ENCODE data around the gene SORCS2.

Gene SORCS2

DNA sequence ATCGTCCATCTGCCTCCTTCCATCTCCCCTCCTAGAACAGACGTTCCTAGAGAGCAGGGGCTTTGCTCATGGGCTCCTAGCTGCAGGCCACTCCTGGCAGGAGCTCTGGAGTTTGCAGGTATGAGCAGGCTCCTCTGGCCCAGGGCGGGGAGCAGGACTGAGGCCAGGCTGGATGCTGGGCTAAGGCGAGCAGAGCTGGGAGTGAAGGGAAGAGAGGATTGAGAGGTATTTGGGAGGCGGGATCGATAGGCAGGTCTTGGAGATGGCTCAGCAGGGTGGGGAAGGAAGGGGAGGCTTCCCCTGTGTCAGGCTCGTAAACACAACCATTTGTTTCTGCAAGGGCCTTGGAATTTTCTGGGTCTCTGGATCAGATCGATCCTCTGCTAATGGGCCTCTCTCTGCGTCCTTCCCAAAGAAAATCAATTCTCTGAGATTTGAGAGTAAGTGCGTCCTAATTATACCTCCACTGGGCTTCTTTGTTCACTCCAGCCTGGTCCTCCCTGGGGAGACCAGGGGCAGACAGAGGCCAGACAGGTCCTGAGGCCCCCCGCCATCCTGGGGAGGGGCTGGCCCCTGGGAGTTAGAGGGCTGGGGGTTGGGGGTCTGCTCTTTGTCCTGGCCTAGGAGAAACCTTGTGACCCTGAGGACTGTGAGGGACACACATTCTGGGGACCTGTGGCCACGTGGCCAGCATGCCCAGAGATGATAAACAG, 337.2 kb downstream of the SORCS2 start:
- no peak for DNase-seq (ENCODE audit: low read depth)

DNA sequence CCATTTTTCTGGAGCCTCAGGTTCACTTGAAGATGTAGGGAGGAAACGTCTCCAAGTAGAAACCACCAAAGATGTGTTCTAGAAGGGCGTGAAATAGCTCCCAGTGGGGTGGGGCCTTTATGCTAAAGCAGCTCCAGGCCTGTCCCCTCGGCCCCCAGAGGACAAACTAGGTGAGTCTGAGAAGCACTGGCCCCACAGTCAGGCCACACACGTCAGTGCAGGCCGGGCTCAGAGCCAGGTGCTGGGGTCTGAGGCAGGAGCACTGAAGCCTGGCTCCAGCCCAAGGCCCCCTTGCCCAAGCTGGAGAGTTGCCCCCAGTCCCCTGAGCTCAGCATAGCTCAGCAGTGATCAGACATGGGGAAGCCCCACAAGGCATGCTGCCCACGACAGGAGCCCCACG, 337.7 kb downstream of the SORCS2 start:
- no peak for DNase-seq (ENCODE audit: low read depth)

DNA sequence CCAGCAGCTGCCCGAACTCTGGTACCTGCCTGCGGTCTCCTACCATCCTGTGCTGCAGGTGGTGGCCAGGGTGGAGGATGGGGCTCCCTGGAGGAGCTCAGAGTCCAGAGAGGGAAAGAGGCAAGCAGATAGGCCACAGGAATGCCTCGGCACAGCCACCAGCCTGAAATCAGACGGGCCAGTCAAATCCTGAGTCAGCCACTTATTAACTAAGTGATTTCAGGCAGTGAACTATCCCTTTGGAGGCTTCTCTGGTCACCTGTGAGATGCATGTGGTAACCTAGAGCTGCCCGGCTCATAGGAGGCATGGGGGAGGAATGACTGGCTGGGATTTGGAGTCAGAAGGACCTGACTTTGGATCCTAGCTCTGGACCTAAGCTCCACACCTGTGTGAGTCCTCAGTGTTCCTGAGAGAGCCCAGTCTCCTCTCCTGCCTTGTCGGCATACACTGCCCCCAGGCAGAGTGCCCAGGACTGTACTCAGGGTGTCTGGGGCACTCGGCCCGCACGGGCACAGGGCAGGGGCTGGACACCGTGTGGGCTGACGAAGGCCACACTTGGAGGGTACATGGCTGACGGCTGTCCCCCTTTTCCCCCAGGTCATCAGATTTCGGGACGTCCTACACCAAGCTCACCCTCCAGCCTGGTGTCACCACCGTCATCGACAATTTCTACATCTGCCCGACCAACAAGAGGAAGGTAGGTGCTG, 338.7 kb downstream of the SORCS2 start:
- no peak for DNase-seq (ENCODE audit: low read depth)

DNA sequence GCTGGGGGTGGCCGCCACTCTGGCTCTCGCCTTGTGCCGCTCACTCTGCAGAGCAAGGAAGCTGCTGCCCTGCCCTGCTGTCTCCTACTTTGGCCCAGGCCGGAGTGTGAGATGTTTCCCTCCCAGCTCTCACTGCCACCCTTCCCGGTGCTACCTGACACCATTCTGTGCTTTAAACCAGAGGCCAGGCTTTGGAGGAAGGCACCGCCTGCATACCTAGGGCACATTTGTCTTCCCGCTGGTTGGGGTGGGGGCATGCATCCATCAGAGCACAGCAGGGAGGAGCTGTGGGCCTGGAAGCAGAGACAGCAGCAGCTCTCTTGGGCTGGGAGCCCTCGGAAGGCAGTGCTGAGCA, 339.3 kb downstream of the SORCS2 start:
- no peak for DNase-seq (ENCODE audit: low read depth)

DNA sequence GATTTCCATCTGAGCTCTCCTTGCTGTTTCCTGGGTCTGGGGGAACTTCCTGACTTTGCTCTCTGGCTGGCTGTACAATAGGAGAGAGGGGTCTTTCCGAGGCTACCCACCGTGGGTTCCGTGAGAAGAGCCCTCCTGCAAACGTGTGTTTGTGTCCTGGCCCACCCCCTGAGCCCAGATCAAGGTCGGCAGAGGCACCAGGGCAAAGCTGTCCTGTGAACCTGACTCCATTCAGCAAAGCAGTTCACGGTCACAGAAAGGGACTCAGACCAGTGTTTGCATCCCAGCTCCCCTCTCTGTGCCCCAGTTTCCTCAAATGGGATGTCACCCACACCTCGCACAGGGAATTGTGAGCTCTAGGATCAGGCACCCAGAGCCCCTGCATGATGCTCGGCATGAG, 339.7 kb downstream of the SORCS2 start:
- DNase-seq (ENCODE audit: low read depth): no peak

DNA sequence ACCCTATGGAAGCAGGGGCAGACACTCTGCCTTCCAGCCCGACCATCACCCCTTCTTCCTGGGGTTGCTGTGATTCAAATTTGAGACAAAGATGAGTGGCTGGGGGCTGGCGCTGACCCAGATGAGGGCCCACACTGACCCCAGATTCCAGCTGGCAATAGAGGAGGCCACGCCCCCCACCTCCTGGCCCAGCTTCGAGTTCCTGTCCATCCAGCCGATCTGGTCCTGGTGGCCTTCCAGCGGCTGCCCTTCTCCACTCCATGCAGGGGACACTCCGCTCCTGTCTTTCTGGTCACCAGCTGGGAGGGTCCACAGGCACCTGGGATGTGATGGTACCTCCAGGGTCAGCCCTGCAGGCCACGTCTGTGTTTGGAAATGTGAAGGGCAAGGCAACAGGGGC, 340.9 kb downstream of the SORCS2 start:
- no peak for DNase-seq (ENCODE audit: low read depth)

DNA sequence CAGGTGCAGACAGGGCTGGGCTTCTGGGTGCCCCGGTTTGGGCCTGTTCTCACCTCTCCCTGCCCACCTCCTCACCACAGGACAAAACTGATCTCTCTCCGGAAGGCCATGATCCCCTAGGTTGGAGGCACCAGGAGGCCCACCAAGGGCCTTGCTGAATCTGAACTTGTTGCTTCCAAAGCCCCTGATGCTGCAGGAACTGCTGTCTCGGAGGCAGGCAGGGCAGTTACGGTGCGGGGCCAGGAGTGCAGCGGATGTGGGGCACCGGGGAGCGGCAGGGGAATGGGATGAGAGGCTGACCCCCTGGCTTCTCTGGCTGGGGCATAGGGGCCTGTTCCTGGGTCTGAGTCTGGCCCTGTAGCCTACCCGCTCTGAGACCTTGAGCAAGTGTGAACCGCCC, 342.8 kb downstream of the SORCS2 start:
- no peak for DNase-seq (ENCODE audit: low read depth)

DNA sequence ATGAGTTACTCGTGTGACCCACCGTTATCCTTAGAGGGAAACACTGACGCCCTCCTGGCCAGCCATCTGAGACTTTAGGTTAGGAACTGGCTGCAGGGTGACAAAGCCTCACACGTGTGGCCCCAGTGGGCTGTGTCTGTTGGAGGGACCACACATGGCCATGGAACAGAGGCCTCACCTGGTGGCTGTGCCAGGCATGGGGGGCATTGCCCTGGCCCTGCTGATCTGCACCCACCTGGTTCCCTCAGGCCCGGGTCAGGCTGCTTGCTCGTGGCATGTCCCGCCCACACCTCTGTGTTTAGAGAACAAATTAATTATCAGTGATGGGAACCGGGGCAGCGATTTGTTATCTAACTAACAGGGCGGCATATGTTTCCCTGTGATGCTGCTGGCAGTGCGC, 343.3 kb downstream of the SORCS2 start:
- DNase-seq (ENCODE audit: low read depth): no peak

DNA sequence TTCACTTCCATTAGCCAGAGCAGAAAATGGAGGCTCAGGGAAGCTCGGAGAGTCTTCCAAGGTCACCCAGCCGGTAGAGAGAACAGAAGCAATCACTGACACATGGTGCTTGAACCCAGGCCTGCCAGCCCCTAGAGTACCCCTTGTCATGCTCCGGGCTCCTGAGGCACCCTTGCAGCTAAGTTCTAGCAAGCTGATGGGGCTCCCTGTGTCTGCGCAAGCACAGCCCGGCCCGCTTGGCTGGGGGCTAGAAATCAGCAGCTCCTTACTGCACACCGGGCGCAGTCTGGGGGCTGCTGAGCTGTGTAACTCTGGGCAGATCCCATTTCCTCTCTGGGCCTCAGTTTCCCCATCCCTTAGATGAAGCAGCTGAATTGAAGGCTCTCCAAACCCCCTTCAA, 344.5 kb downstream of the SORCS2 start:
- DNase-seq (ENCODE audit: low read depth): no peak

DNA sequence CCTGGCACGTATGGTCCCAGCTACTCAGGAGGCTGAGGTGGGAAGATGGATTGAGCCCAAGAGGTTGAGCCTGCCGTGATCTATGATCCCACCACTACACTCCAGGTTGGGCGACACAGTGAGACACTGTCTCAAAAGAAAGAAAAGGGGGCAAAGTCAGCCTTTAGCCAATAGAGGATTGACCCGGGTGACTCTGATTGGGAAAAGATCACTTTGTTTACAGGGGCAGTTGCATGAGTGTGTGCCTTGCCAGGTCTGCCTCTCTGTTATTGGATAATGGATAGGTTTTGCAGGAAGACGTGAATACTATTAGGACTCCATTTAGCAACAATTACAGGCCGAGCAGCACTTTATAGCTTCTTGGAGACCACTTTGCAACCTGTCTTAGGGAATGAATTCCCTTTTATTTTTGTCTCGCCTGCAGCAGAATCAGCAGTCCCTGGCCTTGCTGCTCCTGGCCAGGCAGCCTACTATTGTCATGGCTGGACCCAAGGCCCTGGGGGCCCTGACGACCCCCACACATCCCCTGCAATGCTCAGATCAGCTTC, 345.6 kb downstream of the SORCS2 start:
- DNase-seq (ENCODE audit: low read depth): no peak

DNA sequence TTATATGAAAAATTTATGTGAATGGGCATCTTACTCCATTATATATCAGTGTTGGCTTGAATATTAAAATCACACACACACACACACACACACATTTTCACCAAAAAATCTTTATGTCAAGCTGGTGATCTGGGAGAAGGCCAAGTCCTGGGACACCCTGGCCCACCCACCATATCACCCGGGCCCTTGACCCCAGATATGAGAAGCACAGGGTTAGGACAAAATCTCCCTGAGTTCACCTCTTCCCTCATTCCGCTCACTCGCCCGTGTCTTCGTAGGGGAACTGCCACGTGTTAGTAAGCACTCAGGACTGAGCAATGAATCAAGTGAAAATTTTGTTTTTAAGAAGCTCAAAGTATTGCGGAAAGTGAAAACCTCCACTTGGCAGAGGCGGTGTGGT, 346.2 kb downstream of the SORCS2 start:
- DNase-seq (ENCODE audit: low read depth): no peak

DNA sequence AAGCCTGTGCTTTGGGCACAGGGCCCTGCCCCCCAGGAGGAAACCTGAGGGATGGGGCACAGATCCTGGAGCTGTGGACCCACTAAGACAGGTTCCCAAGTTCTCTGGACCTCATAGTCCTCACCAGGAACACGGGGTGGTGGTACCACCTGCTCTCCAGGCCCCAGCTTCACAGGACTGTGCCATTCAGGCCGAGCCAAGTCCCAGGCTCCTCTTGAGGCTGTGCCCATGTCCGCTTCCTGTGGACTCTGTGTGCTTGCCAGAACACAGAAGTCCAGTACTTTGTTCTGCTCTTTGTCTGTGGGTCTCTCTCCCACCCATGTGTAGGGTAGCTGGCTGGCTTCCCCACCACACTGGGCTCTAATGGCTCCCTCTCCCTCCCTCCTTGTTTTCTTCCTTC, 346.8 kb downstream of the SORCS2 start:
- DNase-seq (ENCODE audit: low read depth): no peak

DNA sequence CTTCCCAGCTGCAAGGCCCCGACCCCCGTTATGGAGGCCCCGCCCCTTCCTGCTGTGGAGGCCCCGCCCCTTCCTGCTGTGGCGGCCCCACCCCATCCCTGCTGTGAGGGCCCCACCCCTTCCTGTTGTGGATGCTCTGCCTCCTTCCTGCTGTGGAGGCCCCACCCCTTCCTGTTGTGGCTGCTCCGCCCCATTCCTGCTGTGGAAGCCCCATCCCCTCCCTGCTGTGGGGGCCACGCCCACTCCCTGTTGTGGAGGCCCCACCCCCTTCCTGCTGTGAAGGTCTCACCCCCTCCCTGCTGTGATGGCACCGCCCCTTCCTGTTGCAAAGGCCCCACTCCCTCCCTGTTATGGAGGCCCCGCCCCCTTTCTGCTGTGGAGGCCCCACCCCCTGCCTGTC, 347.3 kb downstream of the SORCS2 start:
- no peak for DNase-seq (ENCODE audit: low read depth)

DNA sequence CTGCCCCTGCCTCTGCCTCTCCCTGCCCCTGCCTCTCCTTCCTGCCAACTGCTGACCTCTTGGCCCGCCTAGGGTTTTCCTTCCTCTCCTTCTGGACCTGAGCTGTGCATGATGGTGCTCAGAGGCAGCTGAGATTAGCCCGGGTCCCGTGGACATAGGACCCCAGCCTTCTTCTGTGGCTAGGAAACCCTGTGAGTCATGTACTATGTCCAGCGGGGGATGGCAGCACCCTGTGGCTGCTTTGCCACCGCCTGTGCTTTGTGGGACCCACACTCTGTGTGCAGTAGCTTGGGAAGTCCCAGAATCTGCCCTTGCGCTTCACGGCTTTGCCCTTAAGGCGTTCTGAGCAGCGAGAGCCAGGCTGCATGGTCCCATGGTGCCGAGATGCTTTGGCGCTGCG, 347.9 kb downstream of the SORCS2 start:
- DNase-seq (ENCODE audit: low read depth): no peak

DNA sequence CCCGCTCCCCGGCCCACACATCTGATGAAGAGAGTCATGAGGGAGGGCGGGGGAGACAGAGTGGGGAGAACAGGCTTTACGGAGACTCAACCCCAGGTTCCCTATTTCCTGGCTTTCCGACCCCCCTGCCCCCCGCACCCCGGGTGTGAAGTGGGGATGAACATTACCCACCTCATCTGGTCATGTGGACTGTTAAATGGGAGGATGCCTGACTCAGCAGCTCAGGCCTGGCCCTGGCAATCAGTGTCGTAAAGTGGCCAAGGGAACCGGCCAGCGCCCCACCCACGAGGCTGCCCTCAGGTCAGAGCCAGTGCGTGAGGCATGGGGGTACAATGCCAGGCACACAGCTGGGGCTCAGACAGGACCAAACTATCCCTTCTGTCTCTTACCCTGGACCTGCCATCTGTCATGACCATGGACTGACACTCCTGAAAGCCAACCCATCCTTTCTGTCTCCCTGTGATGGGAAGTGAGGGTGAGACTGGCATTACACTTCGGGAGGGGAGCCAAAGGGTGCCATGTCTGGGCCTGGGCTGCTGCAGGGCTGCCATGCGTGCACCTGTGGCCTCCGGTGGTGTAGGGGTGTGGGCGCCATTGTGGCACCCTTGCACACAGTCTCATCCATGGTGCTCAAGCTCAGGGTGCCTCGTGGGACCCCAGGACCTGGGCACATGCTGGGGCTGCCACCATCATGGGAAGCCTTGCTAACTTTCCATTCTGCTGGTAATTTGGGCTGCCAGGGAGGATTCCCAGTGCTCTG, 348.5 kb downstream of the SORCS2 start:
- DNase-seq (ENCODE audit: low read depth): no peak

DNA sequence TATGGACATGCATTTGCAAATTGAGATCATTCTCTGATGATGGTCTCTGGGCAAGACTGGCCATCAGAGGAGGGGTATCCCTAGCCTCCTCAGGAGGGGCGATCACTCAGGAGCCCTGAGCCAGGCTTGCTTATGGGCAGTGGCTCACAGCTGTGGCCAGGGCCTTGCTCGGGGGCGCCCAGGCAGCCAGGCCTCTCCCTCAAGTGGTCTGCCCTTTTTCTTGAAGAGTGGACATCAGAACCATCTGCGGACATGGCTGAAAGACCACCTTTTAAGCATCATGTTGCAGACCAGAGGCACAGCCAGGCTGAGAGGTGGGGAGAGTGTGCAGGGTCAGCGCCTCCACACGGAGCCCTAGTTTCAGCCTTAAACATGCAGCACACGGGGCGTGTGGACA, 349.1 kb downstream of the SORCS2 start:
- no peak for DNase-seq (ENCODE audit: low read depth)

DNA sequence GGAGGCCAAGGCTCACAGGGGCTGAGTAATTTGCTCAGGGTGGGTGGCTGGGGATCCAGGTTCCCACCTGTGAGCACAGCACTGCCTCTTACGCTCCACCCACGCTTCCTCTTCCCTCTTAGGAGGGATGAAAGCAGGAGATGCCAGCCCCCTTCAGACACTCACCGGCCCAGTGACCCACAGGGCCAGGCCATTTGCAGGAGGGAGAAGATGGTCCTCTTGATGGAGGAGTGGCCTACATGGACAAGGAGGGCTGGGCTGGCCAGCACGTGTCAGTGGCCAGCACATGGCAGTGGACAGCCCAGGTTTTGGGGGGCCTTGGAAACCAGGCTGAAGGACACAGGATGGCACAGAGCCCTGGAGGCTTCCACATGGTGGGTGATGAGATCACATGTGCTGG, 350.4 kb downstream of the SORCS2 start:
- no peak for DNase-seq (ENCODE audit: low read depth)

DNA sequence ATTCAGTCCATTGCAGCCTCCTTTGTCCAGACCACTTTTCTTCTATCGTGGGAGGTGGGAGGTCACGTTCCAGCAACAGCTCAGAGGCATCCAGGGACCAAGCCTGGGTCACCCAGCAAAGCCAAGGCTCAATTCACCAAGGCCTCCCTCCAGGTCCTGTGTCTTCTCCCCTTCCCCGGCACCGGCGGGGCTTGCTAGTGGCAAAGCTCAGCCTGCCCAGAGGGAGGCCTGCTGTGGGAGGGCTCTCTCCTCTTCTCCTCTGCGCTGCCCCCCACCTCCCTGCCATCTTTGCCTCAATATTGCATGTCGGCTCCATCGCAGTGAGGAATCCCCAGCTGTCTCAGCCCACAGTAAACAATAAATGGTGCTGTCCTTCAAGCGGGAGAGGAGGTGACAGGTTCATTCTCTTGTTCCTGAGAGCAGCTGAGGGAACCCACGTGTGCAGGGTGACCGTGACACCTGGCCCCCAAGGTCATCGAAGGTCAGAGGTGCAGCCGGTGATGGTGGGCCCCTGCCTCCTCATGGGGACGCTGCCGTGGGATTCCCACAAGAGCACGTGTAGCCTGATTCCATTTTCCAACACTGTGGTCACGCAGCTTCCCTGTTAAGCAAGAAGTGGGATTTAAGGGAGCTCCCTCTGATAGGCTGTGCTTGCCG, 353.9 kb downstream of the SORCS2 start:
- no peak for DNase-seq (ENCODE audit: low read depth)

DNA sequence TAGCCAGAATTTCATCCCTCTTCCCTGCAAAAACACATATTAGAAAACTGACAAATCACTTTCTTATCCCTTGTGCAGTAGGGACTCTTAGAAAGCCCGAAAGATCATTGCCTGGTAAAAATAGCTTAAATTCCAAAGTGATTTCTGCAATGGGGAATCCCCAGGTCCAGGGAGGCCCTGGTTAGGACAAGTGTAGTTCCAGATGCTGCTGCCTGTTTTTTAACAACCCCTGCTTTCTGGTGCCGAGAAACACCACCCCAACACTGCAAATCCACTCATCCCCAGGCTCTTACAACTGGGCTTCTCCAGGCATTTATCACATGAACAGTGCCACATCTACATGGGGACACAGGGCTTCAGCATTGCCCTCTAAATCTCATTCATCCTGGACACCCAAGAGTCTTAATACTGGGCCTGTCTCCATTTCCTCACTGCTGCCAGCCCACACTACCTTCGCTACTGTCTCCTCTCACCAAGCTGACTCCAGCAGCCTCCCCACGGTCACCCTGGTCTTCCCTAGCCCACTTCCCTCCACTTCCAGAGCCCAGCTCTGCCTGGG, 354.6 kb downstream of the SORCS2 start:
- DNase-seq (ENCODE audit: low read depth): peak; percentile 39

DNA sequence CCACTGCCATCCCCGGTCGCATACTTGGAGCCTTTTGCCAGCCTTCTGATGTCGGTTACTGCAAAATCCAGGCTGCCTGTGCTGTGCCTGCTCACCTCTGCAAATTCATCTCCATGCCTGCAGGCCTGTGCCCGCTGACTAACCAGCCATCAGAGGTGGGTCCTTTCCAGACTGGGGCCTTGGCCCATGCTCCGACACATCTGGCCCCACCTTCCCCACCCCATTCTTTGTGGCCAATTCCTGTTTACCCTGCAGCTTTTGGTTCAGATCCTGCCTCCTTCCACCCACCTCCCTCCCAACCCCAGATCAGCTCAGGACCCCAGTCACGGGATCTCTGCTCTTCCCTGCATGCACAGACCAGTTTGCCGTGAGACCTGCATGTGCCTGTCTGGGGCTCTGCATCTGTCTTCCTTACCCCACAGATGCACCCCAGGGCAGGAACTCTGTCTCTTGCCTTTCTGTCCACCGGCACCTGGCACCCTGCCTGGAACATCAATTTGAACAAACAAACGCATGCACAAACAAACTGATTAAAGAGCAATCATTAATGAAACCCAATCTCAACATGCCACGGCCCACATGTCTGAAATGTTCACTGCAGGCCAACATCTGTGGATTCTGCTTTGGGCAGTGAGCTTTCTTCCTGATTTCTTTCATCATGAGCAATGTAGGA, 355.2 kb downstream of the SORCS2 start:
- no peak for DNase-seq (ENCODE audit: low read depth)

DNA sequence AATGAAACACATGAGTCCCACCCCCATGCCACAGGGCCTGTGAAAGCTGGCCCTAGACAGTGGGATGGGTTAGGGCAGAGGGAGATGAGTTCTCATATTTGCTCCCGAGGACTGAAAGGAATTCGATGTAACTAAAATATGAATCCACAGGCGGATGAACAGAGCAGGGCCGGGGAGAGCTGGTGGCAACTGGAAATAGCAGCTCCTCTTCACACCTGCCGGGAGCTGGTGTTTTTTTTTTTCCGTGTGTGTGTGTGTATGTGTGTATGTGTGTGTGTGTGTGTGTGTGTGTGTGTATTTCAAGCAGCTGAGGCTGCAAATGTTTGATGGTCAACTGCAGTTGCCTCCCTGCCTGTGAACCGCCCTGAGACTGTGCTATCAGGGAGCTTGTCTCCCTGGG, 357.5 kb downstream of the SORCS2 start:
- DNase-seq (ENCODE audit: low read depth): no peak

DNA sequence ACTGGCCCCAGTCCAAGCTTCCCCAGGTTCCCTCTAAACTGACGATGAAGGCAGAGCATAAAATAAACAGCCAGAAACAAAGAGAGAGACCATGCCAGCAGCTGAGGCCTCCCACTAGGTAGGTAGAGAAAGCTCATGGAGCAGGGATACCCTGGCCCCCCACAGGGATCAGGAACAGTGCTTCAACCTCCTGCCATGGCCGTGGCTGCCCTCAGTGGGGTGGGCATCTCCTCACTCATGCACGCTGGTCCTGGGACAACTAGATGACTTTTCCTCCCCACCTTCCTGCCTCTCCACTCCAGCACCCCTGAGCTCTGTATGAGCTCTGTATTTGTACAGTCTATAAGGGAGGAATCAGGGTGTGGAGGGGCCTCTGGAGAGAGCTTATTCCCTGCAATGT, 360.1 kb downstream of the SORCS2 start:
- no peak for DNase-seq (ENCODE audit: low read depth)
